ENCODE data around the gene CHODL. TPM values are rescaled to one million over a fixed set of nuclear protein-coding genes. Genes with fewer than 3 reads are reported as not detected.

CHODL gene
- total RNA-seq, 1 experiment from 2014 or later = 3.4 TPM

- no peak overlapping the region for H3K56ac ChIP-seq (ENCODE audit: insufficient read length, low read depth, low read length)
- no peak overlapping the region for H3K4me2 ChIP-seq (ENCODE audit: insufficient read depth, insufficient read length, low read length)
- no peak overlapping the region for H3K4ac ChIP-seq (ENCODE audit: low read depth, low read length)
- H3K23me2 ChIP-seq (ENCODE audit: insufficient read length, low read depth, low read length, poor library complexity, severe bottlenecking) = no peaks in the 10 kb centered on the region
- H2BK120ac ChIP-seq (ENCODE audit: low read depth, low read length, poor library complexity, severe bottlenecking) = no peak overlapping the region
- no peak overlapping the region for H2BK12ac ChIP-seq (ENCODE audit: insufficient read length, low read depth, low read length)
- H4K8ac ChIP-seq (replicated peaks; ENCODE audit: insufficient read length, low read depth, low read length) = no peak overlapping the region
- H2AFZ ChIP-seq (ENCODE audit: low read length) = no peak overlapping the region
- no peak overlapping the region for H3K14ac ChIP-seq (ENCODE audit: insufficient read depth, low read length)
- H3K4me1 ChIP-seq (ENCODE audit: insufficient read depth, low read length) = no peaks in the 10 kb centered on the region
- WGBS (ENCODE audit: extremely low coverage, insufficient read length, low lambda C conversion rate) = no CpG with 5 or more reads among the region's 4 CpGs
- peaks cover 0 to 5% of the 10 kb centered on the region in 2 experiments; a peak in 3 of 5 replicates for H3K9me3 Mint-ChIP-seq
- no peak overlapping the region for H2BK5ac ChIP-seq (ENCODE audit: insufficient read length, low read length)
- H3K79me2 ChIP-seq (ENCODE audit: insufficient read depth, low read length) = no peaks in the 10 kb centered on the region
- H4K91ac ChIP-seq (ENCODE audit: insufficient read length, low read depth, low read length) = no peak overlapping the region
- H2AK5ac ChIP-seq (ENCODE audit: insufficient read length, low read length) = no peak overlapping the region
- no peak overlapping the region for H3T11ph ChIP-seq (ENCODE audit: low read length)
- TF ChIP-seq CTCF (conservative IDR thresholded peaks at IDR 0.05) = no peak
- H3K9me3 ChIP-seq (ENCODE audit: control insufficient read depth, low read depth, low read length) = no peaks in the 10 kb centered on the region
- H2BK15ac ChIP-seq (ENCODE audit: low read depth, low read length) = no peak overlapping the region
- no peak overlapping the region for H3K27ac ChIP-seq (ENCODE audit: insufficient read length, low read depth, low read length)
- no peak overlapping the region for H3K23ac ChIP-seq (ENCODE audit: insufficient read length, low read depth, low read length)
- no peaks in the 10 kb centered on the region for H3K4me1 Mint-ChIP-seq
- H3K27me3 Mint-ChIP-seq (ENCODE audit: low read depth) = no peaks in the 10 kb centered on the region
- no peak overlapping the region for H3K9ac ChIP-seq (ENCODE audit: extremely low read depth, insufficient read length, low read length)
- no peak for DNase-seq
- H3K18ac ChIP-seq (ENCODE audit: insufficient read length, low read depth, low read length) = no peak overlapping the region
- peaks cover 2 to 6% (median 4%) of the 10 kb centered on the region in 3 experiments; a peak in 4 of 7 replicates for H3K36me3 Mint-ChIP-seq (ENCODE audit: insufficient read depth in 1 of 3, low read depth in 3 of 3)
- no peaks in the 10 kb centered on the region for H3K79me1 ChIP-seq (ENCODE audit: insufficient read depth, low read depth, low read length, poor library complexity, severe bottlenecking)
- H3K27me3 ChIP-seq (ENCODE audit: insufficient read depth, low read length) = no peaks in the 10 kb centered on the region
- H2BK20ac ChIP-seq (ENCODE audit: low read depth, low read length, poor library complexity, severe bottlenecking) = no peak overlapping the region
- H4K5ac ChIP-seq (ENCODE audit: insufficient read length, low read depth, low read length) = no peak overlapping the region
- H3K4me3 Mint-ChIP-seq = no peak overlapping the region
- H4K20me1 ChIP-seq (ENCODE audit: control insufficient read depth, insufficient read depth, insufficient read length) = no peaks in the 10 kb centered on the region
- no peak overlapping the region for H3K27ac Mint-ChIP-seq
Observed at GRCh38 chr21:18273400-18273799, 28.8 kb downstream of the CHODL start.

Measured in H9 (cell line).